Endothelial cell of umbilical vein (primary cell): ENCODE results near the gene CUL5. TPM values are rescaled to one million over a fixed set of nuclear protein-coding genes. Genes with fewer than 3 reads are reported as not detected.

ENCODE experiments used
- BruUV-seq: library from RNA; stranded (reverse); fragments of 400-500 nt; replicated peaks from 2 replicates; lab custom pipeline; 2021; lab: Mats Ljungman, UMichigan
- CTCF ChIA-PET: fragments of 300-600, 350-600 bp; sonication (Branson Sonifier 250); formaldehyde crosslinking; loops from one replicate; lab custom pipeline; 2021; ENCODE audit warnings: antibody characterized with exemption, inconsistent platforms; lab: Charles Lee
- POLR2A ChIA-PET: fragments of 300-600, 350-600 bp; sonication (Branson Sonifier 250); formaldehyde crosslinking; loops from one replicate; lab custom pipeline; 2021; ENCODE audit warnings: antibody characterized with exemption, inconsistent platforms; lab: Charles Lee
- DNase-seq: peaks from one replicate; pipeline ENCODE4 v3.0.0-alpha.2; 2011; ENCODE audit warnings: low read depth, low spot score
- FAIRE-seq: peaks from 2 replicates; lab custom pipeline; 2011; peaks lifted over from hg19 to GRCh38; lab: Jason Lieb, UNC
- H2AFZ ChIP-seq: 2 replicates; pipeline ENCODE4 v1.6.0; 2012; ENCODE audit warnings: low read depth, low read length, control low read depth, inconsistent platforms
- H3K27ac ChIP-seq: 2 replicates; pipeline ENCODE4 v1.5.1; 2011; ENCODE audit warnings: low read depth, mild to moderate bottlenecking, control low read depth, low read length, moderate library complexity; ENCODE audit not compliant: insufficient read depth
- H3K27me3 ChIP-seq, 2 experiments: 2 replicates each; pipeline versions ENCODE4 v1.6.0 to v1.6.1; 2011; ENCODE audit warnings: low read length in 2 of 2, mixed read lengths in 1 of 2; ENCODE audit not compliant: control insufficient read depth in 2 of 2, insufficient read depth in 2 of 2
- H3K36me3 ChIP-seq, 2 experiments: 2 replicates in 1 of 2; 3 replicates in 1 of 2; pipeline ENCODE4 v1.5.1; 2011; ENCODE audit warnings: low read length in 2 of 2, mild to moderate bottlenecking in 1 of 2, moderate library complexity in 1 of 2; ENCODE audit not compliant: control insufficient read depth in 2 of 2, insufficient read depth in 2 of 2; ENCODE audit errors: extremely low read depth in 1 of 2
- H3K4me1 ChIP-seq: 3 replicates; pipeline ENCODE4 v1.5.1; 2011; ENCODE audit warnings: mild to moderate bottlenecking, low read length; ENCODE audit not compliant: control insufficient read depth, insufficient read depth; ENCODE audit errors: extremely low read depth
- H3K4me2 ChIP-seq: 2 replicates; pipeline ENCODE4 v1.6.1; 2011; ENCODE audit warnings: low read length, control low read depth, mixed read lengths; ENCODE audit not compliant: insufficient read depth
- H3K4me3 ChIP-seq, 3 experiments: fragments of 200-600 bp in 1 of 3; sonication (generic), shearing (Covaris generic) in 1 of 3; replicated peaks in 1 of 3; 2 replicates each; pipeline ENCODE4 v1.5.1; 2011 to 2016; ENCODE audit warnings: control low read depth in 3 of 3, low read length in 3 of 3, mild to moderate bottlenecking in 2 of 3, inconsistent platforms in 1 of 3, low read depth in 1 of 3, moderate library complexity in 1 of 3; ENCODE audit not compliant: insufficient read depth in 1 of 3
- H3K79me2 ChIP-seq: 2 replicates; pipeline ENCODE4 v1.6.0; 2012; ENCODE audit warnings: low read length, inconsistent platforms; ENCODE audit not compliant: control insufficient read depth, insufficient read depth
- H3K9ac ChIP-seq: replicated peaks from 2 replicates; pipeline ENCODE3; 2011; ENCODE audit warnings: low read length, control low read depth; ENCODE audit not compliant: insufficient read depth; ENCODE audit errors: extremely low read depth
- H3K9me1 ChIP-seq: replicated peaks from 3 replicates; pipeline ENCODE4 v1.6.0; 2011; ENCODE audit warnings: mild to moderate bottlenecking, low read length; ENCODE audit not compliant: control insufficient read depth, insufficient read depth; ENCODE audit errors: extremely low read depth
- H3K9me3 ChIP-seq: replicated peaks from 2 replicates; pipeline ENCODE4 v1.5.1; 2012; ENCODE audit warnings: low read length, inconsistent platforms; ENCODE audit not compliant: control insufficient read depth, insufficient read depth
- H4K20me1 ChIP-seq: replicated peaks from 2 replicates; pipeline ENCODE3; 2011; ENCODE audit warnings: mild to moderate bottlenecking, low read length; ENCODE audit not compliant: control insufficient read depth, insufficient read depth; ENCODE audit errors: extremely low read depth
- CTCF ChIP-seq, 2 donors: IDR thresholded peaks; 1 replicate in 1 of 2; 2 replicates in 1 of 2; pipeline ENCODE4 v1.5.1; 2011; ENCODE audit warnings: low read length in 2 of 2, mild to moderate bottlenecking in 2 of 2, moderate library complexity in 2 of 2, control low read depth in 1 of 2, inconsistent platforms in 1 of 2, low read depth in 1 of 2; ENCODE audit not compliant: insufficient read depth in 1 of 2; ENCODE audit errors: extremely low read depth in 1 of 2
- EZH2 ChIP-seq: IDR thresholded peaks from 2 replicates; pipeline ENCODE4 v1.6.1; 2012; ENCODE audit warnings: borderline replicate concordance, low read depth, mild to moderate bottlenecking, moderate library complexity, low read length, inconsistent platforms; ENCODE audit not compliant: severe bottlenecking
- FOS ChIP-seq: IDR thresholded peaks from 2 replicates; pipeline ENCODE4 v1.6.1; 2011; ENCODE audit warnings: mild to moderate bottlenecking, low read length, moderate library complexity, borderline replicate concordance; ENCODE audit not compliant: insufficient read depth
- GATA2 ChIP-seq: IDR thresholded peaks from 2 replicates; pipeline ENCODE4 v1.7.0; 2011; ENCODE audit warnings: low read depth, mild to moderate bottlenecking, moderate library complexity, mixed read lengths, low read length; ENCODE audit not compliant: insufficient read length, insufficient read depth
- JUN ChIP-seq: IDR thresholded peaks from 2 replicates; pipeline ENCODE4 v1.6.1; 2011; ENCODE audit warnings: borderline replicate concordance, low read depth; ENCODE audit not compliant: insufficient read length, insufficient read depth
- MAX ChIP-seq: IDR thresholded peaks from 2 replicates; pipeline ENCODE4 v1.6.1; 2011; ENCODE audit not compliant: insufficient read depth, insufficient read length
- MYC ChIP-seq: IDR thresholded peaks from one replicate; pipeline ENCODE4 v1.6.1; 2011; ENCODE audit warnings: mild to moderate bottlenecking, low read depth, low read length
- POLR2A ChIP-seq: IDR thresholded peaks from 2 replicates; pipeline ENCODE4 v1.6.1; 2012; ENCODE audit warnings: low read depth, mild to moderate bottlenecking, control low read depth, low read length
- POLR2AphosphoS5 ChIP-seq: IDR thresholded peaks from 2 replicates; pipeline ENCODE4 v1.6.1; 2012; ENCODE audit warnings: low read depth, mild to moderate bottlenecking, control low read depth, low read length, moderate library complexity; ENCODE audit not compliant: insufficient read depth
- dilution Hi-C: fragments of 300-500 bp; cut with MboI; formaldehyde crosslinking; loops from one replicate; pipeline ENCODE4 v1.15.0; 2019; ENCODE audit warnings: low sequenced_read_pairs; ENCODE audit not compliant: extremely low pct_ligation_motif_present
- intact Hi-C: fragments of 100-400 bp; cut with micrococcal nuclease; formaldehyde crosslinking; loops from one replicate; pipeline ENCODE4 v1.10.0; 2022
- polyA plus RNA-seq, 4 experiments: library from polyadenylated mRNA; depleted of rRNA in 3 of 4; stranded (reverse) in 3 of 4; unstranded in 1 of 4; fragments of >200 nt; gene quantifications; 2 replicates each; pipeline versions ENCODE4 v1.2.1 to v1.2.3, GENCODE V29; 2011 to 2012; ENCODE audit warnings: missing spikeins in 1 of 4
- total RNA-seq: library from RNA; stranded (reverse); gene quantifications from 2 replicates; pipeline ENCODE4 v1.2.3, GENCODE V29; 2021

The CUL5 gene
- total and polyA plus RNA-seq, 2 donors (not counting 3 experiments of a cell fraction or from before 2014, with no cell fraction given): 9.9 to 36.6 TPM

- no peaks in the 10 kb centered on the region for H3K36me3 ChIP-seq
- no peak overlapping the region for H3K27ac ChIP-seq
- no peak overlapping the region for H3K4me3 ChIP-seq
- no peaks in the 10 kb centered on the region for H3K9me3 ChIP-seq
- no peak overlapping the region for H2AFZ ChIP-seq
- dilution Hi-C loops: no loop called here
- TF ChIP-seq FOS (no peak), EZH2 (no peak), CTCF (IDR thresholded peaks at IDR 0.05; ENCODE audit: extremely low read depth in 1 of 2, insufficient read depth in 1 of 2, low read depth in 1 of 2, low read length in 2 of 2) (no peak), POLR2AphosphoS5 (no peak), GATA2 (no peak), MYC (no peak), JUN (no peak), MAX (no peak), POLR2A (no peak)
- intact Hi-C loops: no loop called here
- POLR2A ChIA-PET: no interaction called here
- BruUV-seq: no TSS peak
- FAIRE-seq (no peak), DNase-seq (no peak)
- H3K9ac ChIP-seq: no peak overlapping the region
- no peaks in the 10 kb centered on the region for H3K4me1 ChIP-seq
- H3K9me1 ChIP-seq: no peaks in the 10 kb centered on the region
- H3K79me2 ChIP-seq: peaks cover 100% of the 10 kb centered on the region
- H3K27me3 ChIP-seq: no peaks in the 10 kb centered on the region
- H3K4me2 ChIP-seq: no peak overlapping the region
- H4K20me1 ChIP-seq: peaks cover 8% of the 10 kb centered on the region
- CTCF ChIA-PET: interaction anchor here (1.4 kb wide), 1 partner anchor 8 kb away, joined by 3 read pairs; no protein-coding TSS in a partner anchor
Observed at GRCh38 chr11:108016647-108017046, 7.9 kb downstream of the CUL5 start.
